PC-9 (cell line): ENCODE data around the gene TANC2.

Experiments
- CTCF ChIP-seq: fragments of 200-600 bp; sonication (generic); conservative IDR thresholded peaks from 2 replicates; pipeline ENCODE4 v1.6.1; 2017; ENCODE audit warnings: mixed run types, antibody characterized with exemption, mild to moderate bottlenecking, moderate library complexity
- EZH2 ChIP-seq: fragments of 200-600 bp; sonication (generic); IDR thresholded peaks from 2 replicates; pipeline ENCODE4 v1.8.0; 2017; ENCODE audit warnings: antibody characterized with exemption, low read depth

DNA sequence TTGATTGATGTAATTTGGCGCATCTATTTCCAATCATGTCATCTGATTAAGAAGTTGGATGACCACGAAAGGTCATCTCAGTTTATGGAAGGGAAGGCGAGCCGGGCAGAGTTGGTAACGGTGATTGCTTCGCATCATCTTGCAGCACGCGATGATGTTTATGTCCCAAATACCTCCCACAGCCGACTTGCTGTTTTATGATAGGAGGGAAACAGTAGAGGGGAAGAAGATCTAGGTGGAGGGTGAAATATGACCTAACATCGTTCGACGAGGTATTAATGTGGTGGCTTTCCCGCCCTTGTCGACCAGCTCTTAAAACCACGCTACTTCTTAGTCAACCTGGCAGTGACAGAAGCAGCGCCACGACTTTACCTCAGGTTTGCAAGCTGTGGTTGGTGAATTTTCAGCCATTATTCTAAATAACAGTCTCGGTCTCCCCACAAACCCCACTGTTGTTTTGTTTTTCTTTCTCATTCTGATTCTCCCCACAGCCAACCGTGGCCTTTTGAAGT lies 805 bp upstream of the TANC2 start:
- TF ChIP-seq CTCF = no peak
- no peak for TF ChIP-seq EZH2
